ENCODE data around the gene TSHR. TPM values are rescaled to one million over a fixed set of nuclear protein-coding genes. Genes with fewer than 3 reads are reported as not detected.

TSHR gene
- total RNA-seq, 1 donor from 2014 or later: not detected

DNA sequence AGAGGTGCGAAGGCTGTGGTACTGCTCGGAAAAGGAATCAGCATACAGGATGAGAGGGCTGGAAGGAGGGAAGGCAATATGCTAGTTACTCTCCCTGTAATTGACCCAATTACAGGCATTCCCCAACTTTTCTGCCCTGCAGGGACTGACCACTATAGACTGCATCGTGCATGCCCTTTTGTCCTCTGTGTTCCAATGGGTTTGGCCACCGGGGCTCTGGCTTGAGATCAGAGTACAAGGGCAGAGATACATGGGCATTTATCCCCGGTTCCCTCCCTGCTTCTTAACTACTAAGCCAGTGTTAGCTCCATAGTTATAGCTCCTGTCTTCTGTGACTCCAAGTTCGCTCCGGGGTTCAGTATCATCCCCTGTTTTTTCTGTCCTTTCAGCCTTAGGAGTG lies 205.7 kb downstream of the TSHR start:
- ATAC-seq (no peak), DNase-seq (no peak)
- intact Hi-C loops (cut with micrococcal nuclease): loop anchor here (10.0 kb wide), 1 partner anchor 206 kb away; the partner anchor contains the start of gene TSHR

- DNase-seq: no peak
- ATAC-seq: no peak
- intact Hi-C loops (cut with micrococcal nuclease): loop anchor here (10.0 kb wide), 1 partner anchor 207 kb away; the partner anchor contains the start of gene TSHR
These were observed 206.3 kb downstream of the TSHR start for GRCh38 chr14:81161749-81162148.

- ATAC-seq: no peak
- intact Hi-C loops (cut with micrococcal nuclease): loop anchor here (10.0 kb wide), 1 partner anchor 208 kb away; the partner anchor contains the start of gene TSHR
- DNase-seq: no peak
These were observed 207.5 kb downstream of the TSHR start for GRCh38 chr14:81162941-81163340.

DNA sequence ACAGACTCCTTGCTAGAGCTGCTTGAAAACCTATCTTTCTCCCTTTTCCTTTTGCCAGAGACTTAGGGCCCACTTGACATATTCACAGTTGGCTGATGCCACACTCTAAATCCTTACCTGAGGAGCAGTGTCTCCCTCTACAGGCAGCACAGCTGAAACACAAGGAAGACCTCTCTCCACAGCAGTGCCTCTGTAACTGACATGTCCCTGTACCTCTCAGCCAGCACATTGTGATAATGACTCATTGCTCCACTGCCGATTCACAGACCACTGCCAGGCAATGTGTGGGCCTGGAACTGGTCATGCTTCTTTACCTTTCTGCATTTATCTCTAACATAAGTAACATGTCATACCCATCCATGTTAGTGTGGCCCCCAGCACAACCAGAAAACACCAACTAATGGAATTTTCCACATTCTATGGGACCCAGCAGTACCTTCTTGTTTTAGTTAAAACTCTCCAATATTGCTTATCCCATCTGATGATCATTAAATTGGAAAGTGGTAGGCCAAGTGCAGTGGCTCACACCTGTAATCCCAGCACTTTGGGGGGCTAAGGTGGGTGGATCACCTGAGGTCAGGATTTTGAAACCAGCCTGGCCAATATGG lies 208.8 kb downstream of the TSHR start:
- ATAC-seq (peak; percentile 88), DNase-seq (no peak)
- intact Hi-C loops (cut with micrococcal nuclease): loop anchor here (10.0 kb wide), 1 partner anchor 209 kb away; the partner anchor contains the start of gene TSHR

DNA sequence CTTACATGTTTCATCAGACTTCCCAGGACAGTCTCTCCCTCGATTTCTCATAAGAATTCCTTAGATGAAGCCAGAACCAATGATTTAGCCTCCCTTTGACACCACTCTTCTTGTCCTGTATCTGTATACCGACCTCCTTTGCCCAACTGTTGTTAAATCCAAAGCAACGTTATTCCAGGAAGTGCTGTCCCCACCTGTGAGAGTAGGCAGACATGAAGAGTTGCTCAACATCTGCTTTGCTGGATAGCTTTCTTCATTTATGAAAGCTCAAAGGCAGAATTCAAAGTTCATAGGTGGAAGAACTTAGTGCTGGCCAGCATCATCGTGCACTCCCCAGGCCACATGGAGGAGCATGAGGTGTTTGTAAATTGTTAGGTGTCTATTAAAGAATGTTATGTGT lies 209.8 kb downstream of the TSHR start:
- intact Hi-C loops (cut with micrococcal nuclease): loop anchor here (10.0 kb wide), 1 partner anchor 210 kb away; the partner anchor contains the start of gene TSHR
- ATAC-seq (no peak), DNase-seq (no peak)

DNA sequence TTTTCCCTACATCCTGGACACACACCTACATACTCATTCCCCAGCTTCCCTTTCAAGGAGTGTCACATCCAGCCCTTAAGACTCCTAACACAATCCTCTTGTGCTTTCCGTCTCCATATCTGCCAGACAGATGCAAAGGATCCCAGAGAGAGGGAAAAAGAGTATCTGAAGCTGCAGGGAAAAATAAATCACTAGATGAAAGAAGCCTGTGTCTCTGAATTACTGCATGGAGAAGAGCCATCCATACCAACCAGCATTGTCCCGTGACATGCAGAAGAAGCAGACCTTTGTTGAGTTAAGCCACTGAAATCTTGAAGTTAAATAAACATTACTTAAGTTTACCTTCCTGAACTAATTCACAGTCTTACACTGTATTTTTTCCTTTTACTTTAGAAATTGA lies 210.7 kb downstream of the TSHR start:
- ATAC-seq (no peak), DNase-seq (no peak)
- intact Hi-C loops (cut with micrococcal nuclease): loop anchor here (10.0 kb wide), 1 partner anchor 211 kb away; the partner anchor contains the start of gene TSHR

DNA sequence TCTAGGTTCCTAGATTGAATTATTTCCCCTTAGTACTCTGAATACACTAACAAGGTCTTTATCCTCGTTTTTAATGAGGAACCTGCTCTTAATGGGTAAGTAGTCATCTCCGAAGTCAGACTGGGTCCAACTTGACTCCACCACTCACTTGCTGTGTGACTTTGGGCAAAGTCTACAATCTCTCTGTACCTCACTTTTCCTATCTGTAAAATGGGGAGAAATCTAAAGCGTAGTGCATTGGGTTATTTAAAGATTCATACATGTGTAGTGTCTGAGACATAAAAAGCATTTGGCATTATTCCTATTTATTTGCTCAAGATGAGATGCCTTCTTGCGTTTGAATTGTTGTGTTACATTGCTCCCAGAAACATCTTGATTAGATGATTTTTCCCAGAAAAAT lies 213.8 kb downstream of the TSHR start:
- DNase-seq (no peak), ATAC-seq (no peak)
- intact Hi-C loops (cut with micrococcal nuclease): loop anchor here (10.0 kb wide), 1 partner anchor 214 kb away; the partner anchor contains the start of gene TSHR

DNA sequence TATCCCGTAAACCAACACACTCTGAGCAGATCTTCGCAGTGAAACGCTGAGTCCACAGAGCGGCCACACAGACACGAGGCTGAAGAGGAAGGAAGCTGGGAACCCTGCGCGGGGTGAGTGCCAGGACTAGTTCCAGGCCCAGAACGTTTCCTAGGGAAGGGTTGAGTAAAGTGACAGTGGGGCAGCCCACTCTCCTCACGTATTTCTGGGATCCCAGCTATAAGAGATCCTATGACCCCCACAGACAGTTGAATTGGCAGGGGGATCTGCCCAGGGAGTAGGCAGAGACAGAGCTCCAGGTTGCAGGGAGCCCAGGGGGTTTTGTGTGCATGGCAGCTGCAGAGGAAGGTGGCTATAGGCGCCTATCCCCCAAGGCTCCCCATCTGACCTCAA lies 214.3 kb downstream of the TSHR start:
- ATAC-seq: peak; percentile 80
- DNase-seq: peak; percentile 80
- intact Hi-C loops (cut with micrococcal nuclease): loop anchor here (5.0 to 10.0 kb wide), 2 partner anchors 172 to 215 kb away; partner anchors contain the start of gene TSHR

- intact Hi-C loops (cut with micrococcal nuclease): loop anchor here (5.0 kb wide), 1 partner anchor 173 kb away; no protein-coding TSS in a partner anchor
- peak; percentile 100 for ATAC-seq
- DNase-seq: peak; percentile 96
These were observed 214.8 kb downstream of the TSHR start for GRCh38 chr14:81170104-81170828.

GRCh38 chr14:81170829-81171195 lies 215.4 kb downstream of the TSHR start:
- intact Hi-C loops (cut with micrococcal nuclease): loop anchor here (5.0 kb wide), 1 partner anchor 174 kb away; no protein-coding TSS in a partner anchor
- ATAC-seq: no peak
- DNase-seq: no peak

DNA sequence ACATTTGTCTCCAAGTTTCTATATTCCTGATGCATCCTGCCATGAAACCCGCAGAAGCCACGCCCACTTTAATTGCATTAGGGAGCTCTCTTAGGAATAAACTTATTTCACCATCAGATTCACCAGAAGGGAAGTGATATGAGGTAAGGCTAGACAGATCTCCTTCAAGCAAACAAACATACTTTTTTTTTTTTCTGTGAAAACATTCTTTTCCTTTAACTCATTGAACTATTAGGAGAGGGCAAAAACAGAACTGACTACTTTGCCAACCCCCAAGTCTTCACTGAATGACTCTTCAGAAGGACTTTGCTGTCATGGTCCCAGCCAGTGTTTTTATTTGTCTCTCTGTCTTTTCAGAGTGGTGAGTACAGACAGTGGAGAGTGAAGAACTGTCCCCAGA lies 216.9 kb downstream of the TSHR start:
- DNase-seq (no peak), ATAC-seq (no peak)
- intact Hi-C loops (cut with micrococcal nuclease): loop anchor here (5.0 kb wide), 1 partner anchor 175 kb away; no protein-coding TSS in a partner anchor

DNA sequence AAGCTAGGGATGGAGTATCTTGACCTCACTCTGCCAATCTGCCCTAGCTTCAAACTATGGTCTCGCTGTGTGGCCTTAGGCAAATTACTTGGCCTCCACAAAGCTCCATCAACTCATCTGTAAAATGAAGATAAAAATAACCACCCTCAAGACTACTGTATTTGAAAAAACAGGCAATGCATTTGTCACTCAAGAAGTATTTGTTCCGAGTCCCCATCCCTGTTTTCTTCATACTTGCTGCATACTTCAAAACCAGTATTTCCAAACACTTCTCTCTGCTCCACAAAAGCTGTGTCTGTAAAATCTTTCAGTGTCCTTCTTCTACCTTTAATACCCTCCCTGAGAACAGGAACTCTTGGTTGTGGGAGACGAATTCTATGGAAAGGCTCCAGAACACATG lies 217.5 kb downstream of the TSHR start:
- no peak for DNase-seq
- no peak for ATAC-seq
- intact Hi-C loops (cut with micrococcal nuclease): loop anchor here (5.0 kb wide), 1 partner anchor 176 kb away; no protein-coding TSS in a partner anchor

DNA sequence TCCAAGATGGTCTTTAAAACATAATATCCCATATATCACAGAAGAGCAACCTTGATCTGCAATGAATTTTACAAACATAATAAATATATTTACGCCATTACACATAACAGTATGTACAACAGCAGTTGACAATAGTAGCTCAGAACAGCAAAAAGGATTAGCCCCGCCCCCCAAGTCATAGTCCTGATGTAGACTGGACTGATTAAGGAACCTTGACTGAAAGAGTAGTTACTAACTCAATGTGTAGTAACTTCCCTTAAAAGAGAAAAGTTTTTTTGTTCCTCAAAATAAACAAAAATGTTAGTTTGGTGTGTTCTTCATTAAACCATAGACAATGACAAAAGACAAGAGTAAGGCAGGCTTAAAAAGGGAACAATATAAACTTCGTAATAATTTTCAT lies 220.8 kb downstream of the TSHR start:
- DNase-seq (peak; percentile 41), ATAC-seq (peak; percentile 46)
- intact Hi-C loops (cut with micrococcal nuclease): no loop called here

- intact Hi-C loops (cut with micrococcal nuclease): no loop called here
- DNase-seq: no peak
- ATAC-seq: no peak
These were observed 221.8 kb downstream of the TSHR start for GRCh38 chr14:81177225-81177624.

- ATAC-seq: no peak
- intact Hi-C loops (cut with micrococcal nuclease): no loop called here
- DNase-seq: no peak
These were observed 222.6 kb downstream of the TSHR start for GRCh38 chr14:81178063-81178462.

DNA sequence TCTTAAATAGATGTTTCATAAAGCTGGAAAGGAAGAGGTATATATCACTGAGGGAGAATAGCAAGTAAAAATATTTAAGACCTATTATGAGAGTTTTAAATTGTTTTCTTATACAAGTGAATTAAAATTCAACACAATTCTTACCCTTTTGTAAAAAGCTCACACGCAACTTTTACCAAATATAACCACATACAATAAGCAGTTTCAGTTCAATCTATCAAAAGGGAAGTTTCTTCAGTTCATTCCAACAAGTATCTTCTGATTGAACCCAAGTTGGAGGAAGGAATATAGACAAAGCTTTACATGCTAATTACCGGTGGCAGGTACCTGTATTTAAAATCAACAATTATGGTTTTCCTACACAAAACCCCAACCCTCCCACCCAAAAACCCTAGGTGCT lies 224.2 kb downstream of the TSHR start:
- intact Hi-C loops (cut with micrococcal nuclease): no loop called here
- no peak for DNase-seq
- ATAC-seq: no peak

- intact Hi-C loops (cut with micrococcal nuclease): no loop called here
- ATAC-seq: no peak
- DNase-seq: no peak
These were observed 232.6 kb downstream of the TSHR start for GRCh38 chr14:81187832-81188522.

GRCh38 chr14:81192594-81192993 lies 237.2 kb downstream of the TSHR start:
- no peak for ATAC-seq
- intact Hi-C loops (cut with micrococcal nuclease): no loop called here
- DNase-seq: no peak

- ATAC-seq (no peak), DNase-seq (no peak)
- intact Hi-C loops (cut with micrococcal nuclease): no loop called here
These were observed 238.7 kb downstream of the TSHR start for GRCh38 chr14:81193924-81194633.

Measured in left ventricle myocardium superior (tissue), 1 donor.